K562 (cell line): ENCODE data around the gene TUBA1B.

ENCODE experiments used
- CTCF ChIP-seq, 3 experiments: IDR thresholded peaks in 2 of 3; conservative IDR thresholded peaks in 1 of 3; 2 replicates each; pipeline ENCODE4 v1.5.1; 2011 to 2012; ENCODE audit warnings: low read length in 3 of 3, mild to moderate bottlenecking in 3 of 3, control low read depth in 2 of 3, improper control_type of control experiment in 1 of 3, inconsistent platforms in 1 of 3, low read depth in 1 of 3, mixed read lengths in 1 of 3, moderate library complexity in 1 of 3; ENCODE audit not compliant: insufficient read depth in 2 of 3
- MTA1 ChIP-seq: fragments of 450-650 bp; IDR thresholded peaks from 2 replicates; pipeline ENCODE4 v1.6.1; 2017; ENCODE audit warnings: borderline replicate concordance
- MYC ChIP-seq, 2 experiments: fragments of 250-450 bp in 1 of 2; sonication (Bioruptor Pico) in 1 of 2; IDR thresholded peaks; 2 replicates each; pipeline versions ENCODE4 v1.5.1 to v1.6.1; 2012 to 2021; ENCODE audit warnings: low read depth in 2 of 2, borderline replicate concordance in 1 of 2, improper control_type of control experiment in 1 of 2, low read length in 1 of 2, mild to moderate bottlenecking in 1 of 2, moderate library complexity in 1 of 2
- RHOXF2B ChIP-seq: fragments of 250-450 bp; sonication (Bioruptor Pico); conservative IDR thresholded peaks from 2 replicates; pipeline ENCODE4 v1.5.1; 2021

- no peak for TF ChIP-seq MYC (IDR thresholded peaks at IDR 0.05; ENCODE audit: low read depth, low read length)
- TF ChIP-seq MYC (CRISPR knock-in tag; IDR thresholded peaks at IDR 0.05; ENCODE audit: borderline replicate concordance, low read depth): no peak
- TF ChIP-seq CTCF (IDR thresholded peaks at IDR 0.05 in 2 of 3, conservative IDR thresholded peaks at IDR 0.05 in 1 of 3; ENCODE audit: insufficient read depth in 2 of 3, low read depth in 1 of 3, low read length in 3 of 3): no peak
- no peak for TF ChIP-seq MTA1
- TF ChIP-seq RHOXF2B (CRISPR knock-in tag): no peak
Observed at GRCh38 chr12:49092816-49093406, 38.3 kb downstream of the TUBA1B start.
